Measurements from ENCODE around the gene PTX3. TPM values are rescaled to one million over a fixed set of nuclear protein-coding genes. Genes with fewer than 3 reads are reported as not detected.

PTX3 gene
- 24.4 and 31.1 TPM in 2 replicates for total RNA-seq

DNA sequence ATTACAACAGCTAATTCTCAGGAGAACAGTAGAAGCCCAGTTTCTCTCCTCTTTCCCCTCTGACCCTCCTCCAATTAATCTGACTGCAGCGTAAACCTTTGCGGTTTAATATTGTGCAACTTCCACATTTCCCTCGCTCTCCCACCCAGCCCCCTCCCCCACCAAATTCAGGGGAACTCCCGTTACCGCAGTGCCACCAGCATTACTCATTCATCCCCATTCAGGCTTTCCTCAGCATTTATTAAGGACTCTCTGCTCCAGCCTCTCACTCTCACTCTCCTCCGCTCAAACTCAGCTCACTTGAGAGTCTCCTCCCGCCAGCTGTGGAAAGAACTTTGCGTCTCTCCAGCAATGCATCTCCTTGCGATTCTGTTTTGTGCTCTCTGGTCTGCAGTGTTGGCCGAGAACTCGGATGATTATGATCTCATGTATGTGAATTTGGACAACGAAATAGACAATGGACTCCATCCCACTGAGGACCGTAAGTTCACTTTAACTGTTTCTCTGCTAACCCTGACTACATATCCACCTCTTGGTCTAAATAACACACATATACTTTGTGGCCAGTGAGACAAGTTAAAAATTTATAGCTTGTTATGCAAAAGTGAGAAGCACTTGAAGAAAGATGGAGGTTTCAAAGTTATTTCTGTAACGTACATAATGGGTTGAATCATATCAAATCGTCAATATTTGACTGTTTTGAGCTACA, at the start of gene PTX3:
Gene PTX3 (plus strand): TSS at position 268 of the 709 bp plus-strand sequence. CDS start 84 bp downstream, at position 352.
- peak; percentile 71 for DNase-seq (ENCODE audit: low read depth)
- Histone ChIP-seq H3K27me3 (ENCODE audit: control insufficient read depth, insufficient read depth, low read length) (no peaks in the 10 kb centered on the region), H3K36me3 (ENCODE audit: control insufficient read depth, insufficient read depth, low read length) (no peaks in the 10 kb centered on the region), H3K4me3 (ENCODE audit: low read depth, low read length) (peak within 1 kb of the TSS; percentile 57)
- TF ChIP-seq, protein P1, sequence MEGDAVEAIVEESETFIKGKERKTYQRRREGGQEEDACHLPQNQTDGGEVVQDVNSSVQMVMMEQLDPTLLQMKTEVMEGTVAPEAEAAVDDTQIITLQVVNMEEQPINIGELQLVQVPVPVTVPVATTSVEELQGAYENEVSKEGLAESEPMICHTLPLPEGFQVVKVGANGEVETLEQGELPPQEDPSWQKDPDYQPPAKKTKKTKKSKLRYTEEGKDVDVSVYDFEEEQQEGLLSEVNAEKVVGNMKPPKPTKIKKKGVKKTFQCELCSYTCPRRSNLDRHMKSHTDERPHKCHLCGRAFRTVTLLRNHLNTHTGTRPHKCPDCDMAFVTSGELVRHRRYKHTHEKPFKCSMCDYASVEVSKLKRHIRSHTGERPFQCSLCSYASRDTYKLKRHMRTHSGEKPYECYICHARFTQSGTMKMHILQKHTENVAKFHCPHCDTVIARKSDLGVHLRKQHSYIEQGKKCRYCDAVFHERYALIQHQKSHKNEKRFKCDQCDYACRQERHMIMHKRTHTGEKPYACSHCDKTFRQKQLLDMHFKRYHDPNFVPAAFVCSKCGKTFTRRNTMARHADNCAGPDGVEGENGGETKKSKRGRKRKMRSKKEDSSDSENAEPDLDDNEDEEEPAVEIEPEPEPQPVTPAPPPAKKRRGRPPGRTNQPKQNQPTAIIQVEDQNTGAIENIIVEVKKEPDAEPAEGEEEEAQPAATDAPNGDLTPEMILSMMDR (IDR thresholded peaks at IDR 0.05; ENCODE audit: insufficient read depth, low read length, poor library complexity, severe bottlenecking): no peak

DNA sequence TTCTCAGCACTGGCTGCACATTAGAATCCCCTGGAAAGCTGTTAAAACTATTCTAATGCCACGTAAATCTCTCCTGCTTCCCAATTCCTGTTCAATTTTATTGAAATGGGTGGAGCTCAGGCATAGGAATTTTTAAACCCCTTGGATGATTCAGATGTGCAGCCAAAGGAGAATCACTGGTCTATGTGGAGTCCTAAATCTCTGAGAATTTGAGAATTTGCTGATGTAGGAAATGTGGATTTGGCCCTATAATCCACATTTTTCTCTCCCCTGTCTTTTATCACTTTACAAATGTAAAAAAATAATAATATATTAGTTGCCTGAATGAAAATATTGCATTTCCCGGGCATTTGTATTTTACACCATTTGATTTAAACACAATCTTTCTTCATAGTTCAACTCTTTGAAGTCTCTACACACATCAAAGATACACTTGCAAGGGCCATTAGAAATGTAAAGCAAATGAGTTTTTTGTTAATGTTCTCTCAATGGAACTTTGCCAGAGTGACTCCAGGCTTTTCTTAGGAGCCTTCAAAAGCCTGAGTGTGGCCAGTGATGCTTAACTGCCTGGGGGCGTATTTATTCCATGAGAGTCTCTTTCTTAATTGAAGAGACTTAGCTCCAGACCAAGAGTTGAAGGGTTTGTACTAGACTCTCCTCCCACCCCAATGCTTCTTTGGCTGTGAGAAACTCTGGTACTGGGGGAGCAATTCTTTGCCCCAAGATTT, 48.8 kb upstream of the PTX3 start:
- TF ChIP-seq, protein P1 (IDR thresholded peaks at IDR 0.05; ENCODE audit: insufficient read depth, low read length, poor library complexity, severe bottlenecking): no peak
- Histone ChIP-seq H3K4me3 (ENCODE audit: low read depth, low read length) (no peak overlapping the region), H3K27me3 (ENCODE audit: control insufficient read depth, insufficient read depth, low read length) (no peaks in the 10 kb centered on the region), H3K36me3 (ENCODE audit: control insufficient read depth, insufficient read depth, low read length) (no peaks in the 10 kb centered on the region)
- DNase-seq (ENCODE audit: low read depth): peak; percentile 12

DNA sequence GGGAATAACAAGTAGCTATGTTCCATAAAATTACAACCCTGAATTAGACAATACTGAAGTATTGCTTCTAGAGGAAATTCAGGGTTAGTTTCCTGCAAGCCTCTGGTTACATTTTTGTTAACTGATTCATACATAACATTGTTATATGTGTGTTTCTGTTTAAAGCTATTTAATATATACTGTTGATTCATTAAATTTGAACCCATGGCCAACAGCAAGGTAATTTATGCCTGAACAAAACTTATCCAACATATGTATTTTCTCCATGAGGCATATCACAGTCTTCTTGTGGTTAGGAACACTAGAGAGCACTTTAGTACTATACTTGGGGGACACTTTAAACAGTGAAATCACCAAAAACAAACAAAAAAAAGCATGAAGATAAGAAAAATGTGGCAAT, 47.7 kb upstream of the PTX3 start:
- Histone ChIP-seq H3K4me3 (ENCODE audit: low read depth, low read length) (no peak overlapping the region), H3K36me3 (ENCODE audit: control insufficient read depth, insufficient read depth, low read length) (no peaks in the 10 kb centered on the region), H3K27me3 (ENCODE audit: control insufficient read depth, insufficient read depth, low read length) (no peaks in the 10 kb centered on the region)
- TF ChIP-seq, protein P1 (IDR thresholded peaks at IDR 0.05; ENCODE audit: insufficient read depth, low read length, poor library complexity, severe bottlenecking): no peak
- DNase-seq (ENCODE audit: low read depth): no peak

DNA sequence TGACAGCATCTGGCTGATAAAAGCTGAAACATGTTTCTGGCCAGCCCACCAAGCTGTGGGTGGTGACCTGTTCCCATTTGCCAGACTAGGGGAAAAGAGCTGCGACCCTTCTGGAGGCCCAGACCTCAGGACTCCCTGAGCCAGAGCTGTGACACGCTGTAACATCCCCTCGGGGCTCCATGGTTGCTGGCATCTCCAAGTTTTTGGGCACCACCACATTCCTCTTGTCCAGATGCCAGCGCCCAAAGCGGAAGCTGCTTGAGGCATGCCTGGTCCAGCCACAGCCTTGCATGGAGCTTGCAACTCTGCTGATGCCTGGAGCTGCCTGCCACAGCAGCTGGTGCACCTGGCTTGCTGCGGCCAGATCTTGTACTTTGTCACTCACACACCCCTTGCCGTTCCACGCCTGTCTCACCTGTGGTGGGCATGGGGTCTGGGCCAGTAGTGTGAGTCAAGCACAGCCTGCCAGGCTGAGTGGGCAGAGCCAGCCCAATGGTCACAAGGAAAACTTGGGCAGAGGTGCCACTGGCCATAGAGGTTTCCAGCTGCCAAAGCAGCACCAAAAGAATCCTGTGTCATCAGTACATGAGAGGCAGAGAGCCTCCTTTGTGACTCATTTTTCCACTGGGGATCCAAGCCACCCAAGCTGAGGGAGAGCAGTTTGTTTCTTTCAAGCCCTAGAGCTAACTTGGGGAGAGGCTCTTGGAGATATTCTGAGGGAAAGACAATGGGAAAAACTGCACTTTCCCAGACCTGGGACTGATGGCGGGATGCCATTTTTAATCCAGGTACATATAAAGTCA, 45.7 kb upstream of the PTX3 start:
- Histone ChIP-seq H3K27me3 (ENCODE audit: control insufficient read depth, insufficient read depth, low read length) (no peaks in the 10 kb centered on the region), H3K4me3 (ENCODE audit: low read depth, low read length) (no peak overlapping the region), H3K36me3 (ENCODE audit: control insufficient read depth, insufficient read depth, low read length) (no peaks in the 10 kb centered on the region)
- DNase-seq (ENCODE audit: low read depth): no peak
- TF ChIP-seq, protein P1 (IDR thresholded peaks at IDR 0.05; ENCODE audit: insufficient read depth, low read length, poor library complexity, severe bottlenecking): no peak

DNA sequence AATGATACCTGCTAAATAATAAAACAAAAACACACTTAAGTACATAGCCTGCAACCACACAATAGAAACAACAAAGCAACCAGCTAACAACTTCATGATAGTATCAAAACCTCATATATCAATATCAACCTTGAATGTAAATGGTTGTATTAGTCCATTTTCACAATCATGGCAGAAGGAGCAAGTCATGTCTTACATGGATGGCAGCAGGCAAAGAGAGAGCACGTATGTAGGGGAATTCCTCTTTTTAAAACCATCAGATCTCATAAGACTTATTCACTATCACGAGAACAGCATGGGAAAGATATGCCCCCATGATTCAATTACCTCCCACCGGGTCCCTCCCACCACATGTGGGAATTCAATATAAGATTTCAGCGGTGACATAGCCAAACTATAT, 44.5 kb upstream of the PTX3 start:
- H3K36me3 ChIP-seq (ENCODE audit: control insufficient read depth, insufficient read depth, low read length): no peaks in the 10 kb centered on the region
- DNase-seq (ENCODE audit: low read depth): no peak
- no peaks in the 10 kb centered on the region for H3K27me3 ChIP-seq (ENCODE audit: control insufficient read depth, insufficient read depth, low read length)
- TF ChIP-seq, protein P1 (IDR thresholded peaks at IDR 0.05; ENCODE audit: insufficient read depth, low read length, poor library complexity, severe bottlenecking): no peak
- no peak overlapping the region for H3K4me3 ChIP-seq (ENCODE audit: low read depth, low read length)
